ENCODE data around the gene MAP3K14. TPM values are rescaled to one million over a fixed set of nuclear protein-coding genes. Genes with fewer than 3 reads are reported as not detected.

Gene MAP3K14
- polyA plus RNA-seq, 3 donors = 1.4 to 29.9 (median 3.8) TPM

- no peak for DNase-seq
Observed at GRCh38 chr17:45238155-45238774, 78.6 kb downstream of the MAP3K14 start.

DNA sequence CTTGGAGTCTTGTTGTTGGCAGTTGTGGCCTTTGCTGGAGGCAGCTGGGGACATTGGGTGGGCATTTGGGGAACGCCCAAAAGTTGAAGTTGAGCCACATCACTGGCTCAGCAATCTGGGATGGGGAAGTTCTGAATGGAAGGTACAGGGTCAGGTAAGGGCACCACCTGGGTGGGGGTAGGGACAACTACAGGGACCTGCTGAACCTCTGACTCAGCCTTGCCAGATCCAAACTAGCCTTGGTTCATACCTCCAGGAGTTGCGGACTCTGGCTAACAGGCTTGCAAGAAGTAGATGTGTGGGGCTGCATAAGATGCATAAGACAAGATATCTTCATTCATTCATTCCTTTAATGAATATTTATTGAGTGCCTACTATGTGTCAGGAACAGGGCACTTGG is 79.1 kb downstream of the MAP3K14 start:
- peaks cover 33% of the 10 kb centered on the region in 2 donors for H3K4me1 ChIP-seq (ENCODE audit: control insufficient read depth in 1 of 2, insufficient read depth in 2 of 2, low read length in 2 of 2)
- peaks cover 0 to 4% (median 4%) of the 10 kb centered on the region in 3 donors for H3K27me3 Mint-ChIP-seq (ENCODE audit: low read depth in 3 of 3)

More at GRCh38 chr17:45238155-45238774, 78.6 kb downstream of the MAP3K14 start:
- no peaks in the 10 kb centered on the region for H3K9me3 Mint-ChIP-seq
- Histone ChIP-seq H3K27me3 (ENCODE audit: control insufficient read depth in 2 of 2, insufficient read depth in 2 of 2, low read length in 2 of 2) (no peaks in the 10 kb centered on the region), H3K9ac (ENCODE audit: insufficient read depth, low read length, poor library complexity, severe bottlenecking) (no peak overlapping the region), H3K4me3 (replicated peaks in 1 of 3; ENCODE audit: low read depth in 2 of 3, low read length in 3 of 3) (no peak overlapping the region), H3K9me3 (replicated peaks in 1 of 2; ENCODE audit: control insufficient read depth in 1 of 2, insufficient read depth in 1 of 2, low read length in 2 of 2) (no peaks in the 10 kb centered on the region), H3K4me2 (replicated peaks; ENCODE audit: extremely low read depth, low read length, poor library complexity, severe bottlenecking) (no peak overlapping the region), H3K4me1 (ENCODE audit: control insufficient read depth in 1 of 2, insufficient read depth in 2 of 2, low read length in 2 of 2) (peaks cover 27% of the 10 kb centered on the region in 2 donors), H3K79me2 (ENCODE audit: insufficient read depth, low read length) (peaks cover 86% of the 10 kb centered on the region), H2AFZ (ENCODE audit: insufficient read depth, low read depth, low read length, poor library complexity, severe bottlenecking) (no peak overlapping the region), H4K20me1 (ENCODE audit: insufficient read depth, low read length) (peaks cover 99% of the 10 kb centered on the region), H3K36me3 (replicated peaks in 1 of 2; ENCODE audit: control insufficient read depth in 1 of 2, insufficient read depth in 2 of 2, low read length in 2 of 2) (peaks cover 94 to 97% of the 10 kb centered on the region in 2 donors), H3K27ac (ENCODE audit: low read depth in 1 of 2, low read length in 2 of 2) (peak overlapping the region in 1 of 2 donors; percentile 23)
- intact Hi-C loops (cut with micrococcal nuclease) = loop anchor here in 1 of 2 donors (5.0 kb wide), 1 partner anchor 36 kb away; no protein-coding TSS in a partner anchor
- peaks cover 85 to 96% of the 10 kb centered on the region in 2 donors for H3K36me3 Mint-ChIP-seq
- TF ChIP-seq CTCF (IDR thresholded peaks at IDR 0.05) = no peak
- peak overlapping the region in 6 of 7 donors; percentile 31 to 82 (median 69) for H3K27ac Mint-ChIP-seq
- peaks cover 30% of the 10 kb centered on the region for H3K4me1 Mint-ChIP-seq
- H3K27me3 Mint-ChIP-seq (ENCODE audit: low read depth in 3 of 3) = peaks cover 0 to 4% (median 4%) of the 10 kb centered on the region in 3 donors
- no peak overlapping the region for H3K4me3 Mint-ChIP-seq
- WGBS (ENCODE audit: insufficient coverage) = 98% methylated on average over 7 of the region's 7 CpGs

More for the DNA sequence above, 79.1 kb downstream of the MAP3K14 start:
- no peak overlapping the region for H3K9ac ChIP-seq (ENCODE audit: insufficient read depth, low read length, poor library complexity, severe bottlenecking)
- no peak overlapping the region for H3K4me2 ChIP-seq (replicated peaks; ENCODE audit: extremely low read depth, low read length, poor library complexity, severe bottlenecking)
- H3K36me3 ChIP-seq (replicated peaks in 1 of 2; ENCODE audit: control insufficient read depth in 1 of 2, insufficient read depth in 2 of 2, low read length in 2 of 2) = peaks cover 94 to 97% of the 10 kb centered on the region in 2 donors
- Mint-ChIP-seq H3K4me3 (no peak overlapping the region), H3K4me1 (peaks cover 35% of the 10 kb centered on the region), H3K36me3 (peaks cover 85 to 96% of the 10 kb centered on the region in 2 donors), H3K9me3 (no peaks in the 10 kb centered on the region), H3K27ac (peak overlapping the region in 4 of 7 donors; percentile 28 to 69 (median 41))
- no peak overlapping the region for H3K4me3 ChIP-seq (replicated peaks in 1 of 3; ENCODE audit: low read depth in 2 of 3, low read length in 3 of 3)
- H3K27me3 ChIP-seq (ENCODE audit: control insufficient read depth in 2 of 2, insufficient read depth in 2 of 2, low read length in 2 of 2) = no peaks in the 10 kb centered on the region
- no peak overlapping the region for H3K27ac ChIP-seq (ENCODE audit: low read depth in 1 of 2, low read length in 2 of 2)
- peaks cover 99% of the 10 kb centered on the region for H4K20me1 ChIP-seq (ENCODE audit: insufficient read depth, low read length)
- DNase-seq = no peak
- H3K9me3 ChIP-seq (replicated peaks in 1 of 2; ENCODE audit: control insufficient read depth in 1 of 2, insufficient read depth in 1 of 2, low read length in 2 of 2) = no peaks in the 10 kb centered on the region
- TF ChIP-seq CTCF (IDR thresholded peaks at IDR 0.05) = no peak
- 63% methylated on average over 1 of the region's 2 CpGs for WGBS (ENCODE audit: insufficient coverage)
- H3K79me2 ChIP-seq (ENCODE audit: insufficient read depth, low read length) = peaks cover 86% of the 10 kb centered on the region
- H2AFZ ChIP-seq (ENCODE audit: insufficient read depth, low read depth, low read length, poor library complexity, severe bottlenecking) = no peak overlapping the region
- intact Hi-C loops (cut with micrococcal nuclease) = loop anchor here in 1 of 2 donors (5.0 kb wide), 1 partner anchor 35 kb away; no protein-coding TSS in a partner anchor
